SIG-M5 treated with dmso at 0.1 percent for 504 hours (cell line): ENCODE results near the gene SMG6.
A peak's percentile ranks its signal among the peaks of the same experiment; 100 is the strongest.
"Not testable (repeated sequence)": the region's sequence is repeated elsewhere in the genome, so short reads cannot be mapped to it uniquely, and the experiment has no call there.

Experiments used
- DNase-seq: peaks from one replicate; lab custom pipeline; 2025; ENCODE audit not compliant: unreplicated experiment; lab: John Stamatoyannopoulos, UW

The SMG6 gene

DNA sequence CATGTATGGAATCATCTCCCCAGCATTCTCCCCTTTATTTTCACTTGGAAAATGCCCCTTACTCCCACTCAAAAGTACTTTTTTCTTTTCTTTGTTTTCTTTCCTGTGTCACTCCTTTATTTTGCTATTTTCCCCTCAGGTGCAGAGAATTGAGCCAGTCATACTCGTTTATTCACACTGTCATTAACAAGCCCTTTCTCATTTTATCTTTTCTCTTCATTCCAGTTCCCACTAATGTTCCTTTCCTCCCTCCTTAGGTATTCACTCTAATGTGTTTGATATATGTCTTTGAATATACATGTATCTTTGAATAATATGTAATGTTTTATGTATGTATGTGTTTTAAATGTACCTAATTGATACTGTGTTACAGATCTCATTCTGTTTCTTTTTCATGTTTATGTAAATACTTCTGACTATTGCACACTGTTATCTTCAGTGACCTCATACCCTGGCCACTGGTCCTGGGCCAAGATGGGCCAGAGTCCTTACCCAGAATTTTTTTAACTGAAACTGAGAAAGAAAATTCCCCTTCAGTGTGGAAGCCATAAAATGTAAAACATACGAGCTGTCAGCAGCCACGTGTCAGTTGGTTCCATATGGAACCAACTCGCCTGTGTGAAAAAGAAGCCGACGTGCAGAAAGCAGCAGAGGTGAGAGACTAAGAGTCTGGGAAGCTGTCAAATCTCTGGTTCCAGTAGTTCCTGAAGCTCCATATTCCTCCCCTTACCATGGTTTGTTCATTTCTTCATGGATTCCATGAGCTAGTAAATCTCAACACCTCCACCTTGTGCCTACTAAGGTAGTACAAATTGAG, 6.0 kb upstream of the SMG6 start:
- DNase-seq, result no peak

DNA sequence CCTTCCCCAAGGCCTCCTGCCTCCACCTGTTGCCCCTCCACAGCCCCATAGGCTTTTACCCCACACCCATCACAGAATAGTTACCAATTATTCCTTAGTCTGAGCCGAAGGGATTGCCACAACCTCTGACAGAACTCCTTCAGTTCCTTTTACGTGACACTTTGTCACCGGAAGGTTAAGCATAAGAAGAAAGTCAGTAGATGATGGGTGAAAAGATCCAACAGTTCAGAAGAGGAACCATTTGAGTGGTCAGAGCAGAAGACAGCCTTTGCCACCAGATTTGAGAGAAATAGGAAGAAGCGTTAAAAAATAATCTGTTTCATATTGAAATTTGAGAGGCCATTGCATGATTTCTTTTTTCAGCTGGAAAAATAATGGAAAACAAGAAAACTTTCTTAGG, 1.3 kb upstream of the SMG6 start:
- no peak for DNase-seq

DNA sequence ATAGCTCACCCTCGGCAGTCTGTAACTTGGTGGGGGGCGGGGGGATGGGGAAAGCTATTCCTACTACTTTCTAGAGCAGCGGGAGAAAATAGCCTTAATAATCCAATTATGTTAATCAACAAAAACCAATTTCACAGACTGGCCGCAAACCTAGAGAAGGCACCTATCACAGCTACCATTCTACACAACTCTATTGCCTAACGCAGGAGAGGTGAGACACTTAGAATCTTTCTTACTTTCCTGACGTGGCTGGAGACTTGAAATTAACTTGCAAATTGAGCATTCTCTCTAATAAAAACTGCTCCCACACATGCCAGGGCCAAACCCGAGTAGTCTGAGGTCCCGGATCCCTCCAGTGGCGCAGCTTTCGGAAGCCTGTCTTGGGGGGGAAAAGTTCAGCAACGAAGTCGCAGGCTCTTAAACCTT, 794 bp downstream of the SMG6 start:
- DNase-seq, result no peak

DNA sequence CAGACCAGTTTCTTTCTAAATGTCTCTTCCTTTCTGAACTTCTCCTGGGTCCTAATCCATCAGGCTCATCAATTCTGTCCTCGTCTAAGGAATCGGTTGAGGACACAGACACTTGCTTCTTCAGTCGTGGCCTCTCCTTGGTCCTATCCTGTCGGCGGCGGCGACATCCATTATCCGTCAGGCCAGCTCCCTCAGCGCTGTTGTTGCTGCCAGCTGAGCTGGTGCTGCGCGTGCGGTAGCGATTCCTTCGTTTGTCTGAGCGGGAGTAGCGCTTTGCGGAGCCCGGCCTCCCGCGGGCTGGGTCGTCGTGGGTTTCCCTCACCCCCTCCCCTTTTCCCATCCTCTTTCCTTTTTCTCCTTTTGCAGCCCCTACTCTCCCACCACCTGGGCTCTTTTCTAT, 3.8 kb downstream of the SMG6 start:
- DNase-seq, result no peak

DNA sequence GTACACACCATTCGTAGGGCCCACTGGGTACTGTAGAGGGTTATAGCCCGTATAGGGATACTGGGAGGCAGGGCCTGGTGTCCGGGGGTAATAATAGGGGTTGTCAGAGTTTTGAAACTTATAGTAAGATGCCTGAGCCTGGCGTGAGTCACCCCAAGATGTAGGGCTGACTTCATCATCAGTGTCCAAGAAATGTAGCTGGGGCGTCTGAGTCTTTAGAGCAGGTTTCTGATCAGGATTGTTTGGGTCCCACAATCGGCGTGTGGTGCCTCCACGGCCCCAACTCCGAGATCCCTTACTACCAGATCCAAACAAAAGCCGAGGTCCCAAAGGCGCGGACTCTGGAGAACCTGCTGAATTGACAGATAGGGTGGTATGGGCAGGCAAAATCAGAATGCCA, 4.4 kb downstream of the SMG6 start:
- DNase-seq, result no peak

DNA sequence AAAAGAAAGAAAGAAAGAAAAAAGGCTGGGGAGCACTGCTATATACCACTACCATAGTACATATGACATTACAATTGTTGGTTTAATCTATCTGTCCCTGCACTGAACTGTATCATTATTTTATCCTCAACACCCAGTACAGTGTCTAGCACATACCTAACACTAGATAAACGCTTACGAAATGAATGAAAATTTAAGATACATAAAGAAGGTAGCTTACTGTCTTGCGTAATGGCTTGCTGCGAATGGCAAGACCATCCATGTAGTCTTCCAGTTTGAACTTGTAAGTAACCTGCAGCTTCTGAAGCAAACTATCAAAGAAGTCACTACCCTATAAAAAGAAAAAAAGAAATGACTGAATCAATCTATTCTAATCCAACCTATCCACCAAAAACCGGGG, 6.6 kb downstream of the SMG6 start:
- no peak for DNase-seq

DNA sequence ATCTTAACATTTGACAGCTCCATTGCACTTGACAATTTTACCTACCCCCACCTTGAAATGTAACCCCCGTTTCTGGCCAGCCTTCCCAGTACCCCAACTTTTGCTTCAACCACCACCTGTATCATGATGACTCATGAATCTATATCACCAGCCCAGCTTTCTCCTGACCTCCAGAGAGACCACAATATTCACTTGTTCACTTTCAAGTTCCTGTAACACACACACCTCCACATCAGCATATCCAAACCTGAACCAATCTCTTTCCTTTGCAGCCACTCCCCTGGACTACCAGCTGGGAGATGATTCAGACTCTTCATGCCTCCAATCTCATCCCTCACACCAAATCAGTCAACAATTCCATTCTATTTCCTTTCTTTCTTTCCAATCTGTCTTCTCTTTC, 8.0 kb downstream of the SMG6 start:
- DNase-seq, result no peak

DNA sequence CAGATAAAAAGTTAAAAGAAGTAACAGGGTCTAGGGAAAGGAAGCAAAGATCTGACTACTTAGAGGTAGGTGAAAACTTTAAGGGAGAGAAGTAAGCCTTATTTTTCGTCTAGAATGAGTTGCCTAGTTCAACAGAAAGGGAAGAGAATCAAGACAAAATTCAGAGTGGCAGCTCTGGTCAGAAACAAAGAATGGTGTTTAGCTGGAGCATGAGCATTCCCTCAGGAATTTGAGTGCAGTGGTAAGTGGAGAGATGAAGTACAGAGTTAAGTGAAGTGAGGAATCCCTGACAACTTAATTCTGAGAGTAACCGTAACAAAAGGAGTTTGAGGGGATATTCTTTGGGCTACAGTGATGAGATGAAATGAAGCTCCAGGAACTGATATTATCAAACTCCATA, 11.5 kb downstream of the SMG6 start:
- no peak for DNase-seq

DNA sequence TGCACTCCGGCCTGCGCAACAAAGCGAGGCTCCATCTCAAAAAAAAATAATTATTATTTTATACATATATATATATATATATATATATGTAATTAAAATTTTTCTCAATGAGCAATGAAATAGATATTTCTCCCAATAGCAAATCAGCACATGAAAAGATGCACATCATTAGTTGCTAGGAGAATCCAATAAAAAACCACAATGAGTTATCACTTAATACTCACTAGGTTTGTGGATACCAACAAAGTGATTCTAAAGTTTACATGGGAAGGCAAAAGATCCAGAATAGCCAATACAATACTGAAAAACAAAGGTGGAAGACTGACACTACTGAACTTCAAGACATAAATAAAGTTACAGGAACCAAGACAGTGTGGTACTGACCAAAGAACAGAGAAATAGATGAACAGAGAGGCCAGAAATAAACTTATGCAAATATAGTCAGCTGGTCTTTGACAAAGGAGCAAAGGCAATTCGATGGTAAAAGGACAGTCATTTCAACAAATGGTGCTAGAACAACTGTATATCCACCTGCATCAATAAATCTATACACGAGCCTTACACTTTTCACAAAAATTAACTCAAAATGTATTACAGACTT, 13.6 kb downstream of the SMG6 start:
- no peak for DNase-seq

DNA sequence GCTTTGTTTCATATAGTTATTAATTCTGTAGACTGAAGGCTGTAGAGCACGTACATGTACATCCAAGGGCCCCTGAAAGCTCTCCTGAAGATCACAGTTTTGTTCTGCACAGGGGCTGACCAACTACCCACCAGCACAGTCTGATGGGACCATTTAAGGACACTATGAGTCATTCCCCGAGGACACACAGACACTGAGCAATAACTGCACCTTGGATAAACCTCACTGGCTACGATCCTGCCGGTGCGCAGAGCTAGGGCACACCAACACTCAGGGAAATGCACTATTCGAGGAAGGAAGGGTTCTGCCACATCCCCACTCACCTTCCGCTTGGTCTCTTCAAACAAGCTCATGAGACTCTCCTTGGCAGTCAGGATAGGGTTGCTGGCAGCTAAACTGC, 20.3 kb downstream of the SMG6 start:
- DNase-seq, result no peak

DNA sequence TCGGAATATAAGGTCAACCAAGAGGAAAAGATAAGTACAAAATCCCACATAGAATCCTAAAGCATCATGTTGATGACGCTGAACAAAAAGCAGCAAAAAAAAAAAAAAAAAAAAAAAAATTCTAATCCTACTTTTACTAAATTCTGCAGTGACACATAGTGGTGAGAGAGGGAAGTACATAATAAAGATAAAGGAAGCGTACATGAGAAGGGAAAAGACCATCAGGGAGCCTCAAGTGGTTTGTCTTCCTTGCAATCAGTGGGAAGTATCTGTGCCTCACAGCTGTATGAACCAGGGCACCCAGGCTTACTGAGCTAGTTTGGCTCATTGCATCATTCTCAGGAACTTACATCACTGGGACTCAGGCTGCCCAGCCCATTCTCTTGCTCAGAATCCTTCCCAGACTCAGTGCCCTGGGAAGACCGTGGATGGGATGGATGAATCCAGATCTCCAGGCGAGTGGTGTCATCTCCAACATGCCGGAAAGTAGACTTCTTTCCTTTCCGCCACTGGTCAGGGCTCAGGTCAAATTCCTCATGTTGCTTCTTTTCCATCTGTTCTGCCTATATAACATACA, 21.2 kb downstream of the SMG6 start:
- DNase-seq, result peak; percentile 92

DNA sequence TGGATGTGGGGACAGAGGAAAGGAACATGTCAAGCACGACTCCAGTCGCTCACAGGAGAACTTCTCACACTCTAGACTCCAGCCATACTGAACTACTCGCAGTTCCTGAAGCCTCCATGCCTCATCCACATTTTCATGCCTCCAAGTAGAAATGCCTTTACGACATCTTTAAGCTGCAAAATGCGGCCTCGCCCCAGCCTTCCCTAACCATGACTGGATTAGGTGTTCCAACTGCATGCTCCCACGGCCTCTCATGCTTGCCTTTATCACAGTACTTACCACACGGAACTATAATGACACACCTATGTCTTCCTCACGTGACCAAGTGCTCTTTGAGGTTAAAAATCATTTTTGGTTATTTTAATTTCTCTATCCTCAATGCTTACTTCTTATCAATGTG, 23.9 kb downstream of the SMG6 start:
- no peak for DNase-seq

DNA sequence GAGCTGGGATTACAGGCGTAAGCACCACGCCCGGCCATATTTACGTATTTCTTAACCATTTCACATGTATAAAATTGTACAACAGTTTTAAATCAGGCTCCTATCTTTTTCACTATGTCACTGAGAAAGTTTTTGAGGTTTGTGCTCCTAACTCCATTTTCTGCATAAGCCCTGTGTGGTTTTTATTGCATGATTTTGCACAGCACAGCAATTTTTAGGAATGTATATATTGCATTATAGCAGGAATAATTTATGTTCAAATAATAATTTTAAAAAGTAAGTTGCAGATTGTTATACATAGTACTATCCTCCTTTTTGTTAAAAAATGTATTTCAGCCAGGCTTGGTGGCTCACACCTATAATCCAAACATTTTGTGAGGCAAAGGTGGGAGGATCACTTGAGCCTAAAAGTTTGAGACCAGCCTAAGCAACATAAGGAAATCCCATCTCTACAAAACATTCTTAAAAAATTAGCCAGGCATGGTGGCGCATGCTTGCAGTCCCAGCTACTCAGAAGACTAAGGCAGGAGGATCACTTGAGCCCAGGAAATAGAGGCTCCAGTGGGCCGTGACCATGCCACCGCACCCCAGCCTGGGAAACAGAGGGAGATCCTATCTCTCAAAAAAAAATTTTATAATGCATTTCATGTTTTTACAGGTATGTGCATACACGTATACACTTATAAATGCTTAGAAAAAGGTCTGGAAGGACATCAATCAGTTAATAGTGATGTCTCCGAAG, 26.0 kb downstream of the SMG6 start:
- no peak for DNase-seq

DNA sequence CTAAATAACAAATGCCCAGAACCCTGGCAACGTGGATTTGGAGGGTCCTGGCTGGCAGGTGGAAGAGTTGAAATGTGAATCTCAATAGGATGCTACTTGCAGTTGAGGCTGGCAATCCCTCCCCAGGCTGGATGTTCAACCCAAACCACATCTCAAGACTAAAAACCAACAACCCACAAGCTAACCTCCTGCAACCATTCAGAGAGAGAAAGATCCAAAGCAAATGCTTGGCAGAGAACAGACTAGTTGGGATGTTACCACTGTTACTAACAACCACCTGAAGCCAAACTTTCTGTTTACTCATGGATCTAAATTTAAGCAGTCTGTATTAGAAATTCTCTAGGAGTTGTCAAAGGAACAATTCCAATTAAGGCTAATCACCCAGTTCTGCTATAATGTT, 27.9 kb downstream of the SMG6 start:
- no peak for DNase-seq

DNA sequence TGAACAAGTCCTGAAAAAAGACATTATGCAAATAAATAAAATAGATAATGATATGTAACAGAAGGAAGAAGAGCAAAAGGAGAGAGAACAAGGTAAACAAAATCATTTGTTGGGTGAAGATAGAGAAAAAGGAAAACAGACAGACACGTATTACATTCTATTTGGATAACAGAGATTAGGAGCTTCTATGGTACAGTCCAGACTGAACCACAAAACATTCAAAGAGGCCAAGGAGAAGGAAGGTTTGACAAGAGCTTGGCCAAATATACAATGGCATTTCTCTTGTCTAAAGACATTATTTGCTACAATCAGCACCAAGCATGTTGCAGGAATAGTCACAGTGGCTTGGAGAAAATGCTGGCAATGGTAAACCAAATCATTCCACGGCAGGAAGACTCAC, 29.2 kb downstream of the SMG6 start:
- no peak for DNase-seq

DNA sequence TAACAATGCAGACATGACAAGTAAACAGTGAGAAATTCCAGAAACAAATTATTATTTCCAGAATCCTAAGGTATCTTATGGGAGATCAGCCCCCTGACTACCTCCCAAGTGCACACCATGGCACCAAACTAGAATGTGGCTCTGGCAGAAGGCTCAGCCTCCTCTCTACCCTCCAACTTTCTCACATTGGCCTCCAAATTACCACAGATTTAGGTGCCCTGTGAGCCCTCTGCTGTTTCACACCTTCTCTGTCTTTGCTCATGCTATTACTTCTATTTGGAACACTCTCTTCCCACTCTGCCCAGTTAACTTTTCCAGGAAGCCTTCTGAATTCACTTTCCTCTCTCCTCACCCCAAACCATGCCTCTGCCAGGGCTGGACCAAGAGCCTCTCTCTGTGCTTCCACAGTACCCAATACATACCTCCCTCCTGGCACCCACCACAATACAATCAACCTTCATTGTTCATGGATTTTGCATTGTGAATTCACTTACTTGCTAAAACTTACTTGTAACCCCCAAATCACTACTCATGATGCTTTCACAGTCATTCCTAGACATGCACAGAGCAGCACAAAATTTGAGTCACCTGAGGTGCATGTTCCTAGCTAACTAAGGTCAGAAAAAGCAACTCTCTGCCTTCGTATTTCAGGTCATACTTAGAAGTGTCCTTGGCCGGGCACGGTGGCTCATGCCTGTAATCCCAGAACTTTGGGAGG, 31.4 kb downstream of the SMG6 start:
- no peak for DNase-seq

DNA sequence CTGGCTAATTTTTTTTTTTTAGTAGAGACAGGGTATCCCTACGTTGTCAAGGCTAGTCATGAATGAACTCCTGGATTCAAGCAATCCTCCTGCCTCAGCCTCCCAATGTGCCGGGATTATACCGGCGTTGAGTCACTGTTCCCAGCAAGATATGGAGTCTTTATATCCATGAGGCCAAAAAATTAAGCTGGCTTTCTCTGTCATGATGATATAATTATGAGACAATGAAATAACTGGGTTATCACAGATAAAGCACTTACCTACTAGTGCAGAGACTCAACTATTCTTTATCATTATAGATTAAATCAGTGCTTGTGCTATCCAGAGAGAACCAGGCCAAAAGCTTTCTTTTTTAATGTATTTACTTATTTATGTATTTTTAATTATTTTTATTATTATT, 36.2 kb downstream of the SMG6 start:
- DNase-seq, result no peak

DNA sequence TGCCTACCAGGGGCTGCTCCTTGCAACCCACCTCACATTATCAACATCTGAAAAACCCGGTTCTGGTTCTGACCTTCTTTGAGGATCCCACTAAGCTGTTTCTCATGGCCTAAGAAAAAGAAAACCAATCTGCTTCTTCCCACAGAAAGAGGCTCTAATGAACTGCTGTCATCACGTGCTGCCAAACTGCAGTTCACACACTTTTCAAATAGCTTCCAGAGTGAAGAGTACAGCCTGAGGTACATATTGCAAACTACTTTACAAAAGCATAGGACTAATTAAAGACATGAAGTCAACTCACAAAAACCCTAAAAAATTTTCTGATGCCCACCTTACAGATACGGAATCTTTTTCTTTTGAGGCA, 36.7 kb downstream of the SMG6 start:
- no peak for DNase-seq

DNA sequence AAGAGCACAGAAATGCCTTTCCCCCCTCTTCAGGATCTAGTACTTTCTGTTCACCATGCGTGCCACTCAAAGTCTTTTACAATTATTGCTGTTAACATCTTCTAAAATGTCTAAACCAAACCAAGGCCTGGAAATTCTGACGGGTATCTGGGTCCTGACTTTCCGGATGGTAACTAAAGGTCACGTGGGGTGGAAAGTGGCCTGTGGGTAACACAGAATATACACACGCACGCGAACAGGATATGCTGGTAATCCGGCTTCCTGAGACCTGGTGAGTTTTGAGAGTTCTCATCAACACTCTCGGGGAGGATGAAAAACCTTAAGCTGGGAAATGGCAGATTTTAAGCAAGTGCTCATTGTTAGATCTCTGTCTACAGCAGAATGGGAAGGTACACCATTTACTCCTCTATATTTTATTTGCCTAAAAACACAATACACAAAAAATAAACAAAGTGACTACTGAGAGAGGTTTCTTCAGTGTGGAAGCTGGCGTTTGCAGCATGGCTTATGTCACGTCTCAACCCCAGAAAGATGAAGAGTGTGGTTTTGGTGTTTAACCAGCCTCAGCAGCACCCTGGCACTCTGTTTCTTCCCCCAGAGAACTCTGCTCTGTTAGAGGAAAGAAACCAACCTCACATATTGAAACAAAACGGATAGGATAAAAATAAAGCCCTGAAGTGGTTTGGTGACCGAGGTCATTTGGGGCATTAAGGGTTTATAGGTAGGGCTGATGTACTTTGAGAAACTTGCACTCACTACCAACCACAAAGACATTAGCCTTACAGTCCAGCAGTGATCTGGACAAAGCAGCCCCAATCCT, 37.3 kb downstream of the SMG6 start:
- DNase-seq, result no peak

DNA sequence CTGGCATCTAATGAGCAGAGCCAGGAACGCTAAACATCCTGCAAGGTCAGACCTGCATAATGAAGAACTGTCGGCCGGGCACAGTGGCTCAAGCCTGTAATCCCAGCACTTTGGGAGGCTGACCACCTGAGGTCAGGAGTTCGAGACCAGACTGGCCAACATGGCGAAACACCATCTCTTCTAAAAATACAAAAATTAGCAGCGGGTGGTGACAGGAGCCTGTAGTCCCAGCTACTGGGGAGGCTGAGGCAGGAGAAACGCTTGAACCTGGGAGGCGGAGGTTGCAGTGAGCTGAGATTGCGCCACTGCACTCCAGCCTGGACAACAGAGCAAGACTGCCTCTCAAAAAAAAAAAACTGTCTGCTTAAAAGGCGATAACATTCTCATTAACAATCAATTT, 38.4 kb downstream of the SMG6 start:
- not testable (repeated sequence) for DNase-seq
